Caco-2 (cell line): Measurements from ENCODE around the gene ALDOA. TPM values are rescaled to one million over a fixed set of nuclear protein-coding genes. Genes with fewer than 3 reads are reported as not detected.

ENCODE experiments used
- BruUV-seq: library from RNA; stranded (reverse); fragments of 400-500 nt; replicated peaks from 2 replicates; lab custom pipeline; 2021; lab: Mats Ljungman, UMichigan
- CTCF ChIA-PET: fragments of 300-600 bp; sonication (Branson Sonifier 250); formaldehyde crosslinking; loops from one replicate; lab custom pipeline; 2022; ENCODE audit warnings: antibody characterized with exemption; lab: Charles Lee
- POLR2A ChIA-PET: fragments of 300-600 bp; sonication (Branson Sonifier 250); formaldehyde crosslinking; loops from one replicate; lab custom pipeline; 2022; ENCODE audit warnings: antibody characterized with exemption; lab: Charles Lee
- DNase-seq, 2 experiments: peaks; one replicate each; pipeline versions ENCODE4 v3.0.0 to v3.0.0-alpha.2; 2020 to 2022
- H3K27me3 ChIP-seq: replicated peaks from 2 replicates; pipeline ENCODE4 v1.6.0; 2011; ENCODE audit warnings: low read length; ENCODE audit not compliant: control insufficient read depth, insufficient read depth
- H3K36me3 ChIP-seq: 2 replicates; pipeline ENCODE4 v1.5.1; 2011; ENCODE audit warnings: low read length; ENCODE audit not compliant: control insufficient read depth, insufficient read depth
- H3K4me1 ChIP-seq: fragments of 250-450 bp; sonication (Bioruptor Pico); 2 replicates; pipeline ENCODE4 v1.5.1; 2020; ENCODE audit warnings: mild to moderate bottlenecking
- H3K4me3 ChIP-seq: 2 replicates; pipeline ENCODE4 v1.5.1; 2011; ENCODE audit warnings: low read depth, mild to moderate bottlenecking, control low read depth, low read length
- H3K9me3 ChIP-seq: fragments of 250-450 bp; sonication (Bioruptor Pico); 2 replicates; pipeline ENCODE4 v1.5.1; 2020; ENCODE audit warnings: mild to moderate bottlenecking, moderate library complexity
- H3K27ac Mint-ChIP-seq: one replicate; pipeline ENCODE4 v1.8.0; 2022; ENCODE audit warnings: mixed read lengths; ENCODE audit not compliant: unreplicated experiment
- H3K27me3 Mint-ChIP-seq: one replicate; pipeline ENCODE4 v1.8.0; 2022; ENCODE audit warnings: mixed read lengths; ENCODE audit not compliant: insufficient read depth, unreplicated experiment
- H3K36me3 Mint-ChIP-seq: one replicate; pipeline ENCODE4 v1.8.0; 2022; ENCODE audit warnings: mild to moderate bottlenecking, mixed read lengths; ENCODE audit not compliant: insufficient read depth, unreplicated experiment
- H3K4me1 Mint-ChIP-seq: one replicate; pipeline ENCODE4 v1.8.0; 2022; ENCODE audit warnings: low read depth, mixed read lengths; ENCODE audit not compliant: unreplicated experiment
- H3K4me3 Mint-ChIP-seq: one replicate; pipeline ENCODE4 v1.8.0; 2022; ENCODE audit warnings: mild to moderate bottlenecking, moderate library complexity, mixed read lengths; ENCODE audit not compliant: unreplicated experiment
- H3K9me3 Mint-ChIP-seq: one replicate; pipeline ENCODE4 v1.8.0; 2022; ENCODE audit warnings: mixed read lengths; ENCODE audit not compliant: unreplicated experiment
- intact Hi-C: fragments of 100-400 bp; cut with micrococcal nuclease; formaldehyde crosslinking; loops from one replicate; pipeline ENCODE4 v1.10.0; 2022; ENCODE audit not compliant: unreplicated experiment
- total RNA-seq: library from RNA; stranded (reverse); gene quantifications from 2 replicates; pipeline ENCODE4 v1.2.3, GENCODE V29; 2022
- TF ChIP-seq, protein P1 (sequence below), 2 experiments: fragments of 200-600 bp in 1 of 2; IDR thresholded peaks; 1 replicate in 1 of 2; 2 replicates in 1 of 2; pipeline versions ENCODE4 v1.5.1 to v1.8.0; 2011 to 2022; ENCODE audit warnings: antibody characterized with exemption in 1 of 2, control low read depth in 1 of 2, inconsistent platforms in 1 of 2, low read depth in 1 of 2, low read length in 1 of 2, mild to moderate bottlenecking in 1 of 2, moderate library complexity in 1 of 2; ENCODE audit not compliant: insufficient read depth in 1 of 2, severe bottlenecking in 1 of 2, unreplicated experiment in 1 of 2

Gene ALDOA
- total RNA-seq, 1 experiment from 2014 or later: 675 TPM

DNA sequence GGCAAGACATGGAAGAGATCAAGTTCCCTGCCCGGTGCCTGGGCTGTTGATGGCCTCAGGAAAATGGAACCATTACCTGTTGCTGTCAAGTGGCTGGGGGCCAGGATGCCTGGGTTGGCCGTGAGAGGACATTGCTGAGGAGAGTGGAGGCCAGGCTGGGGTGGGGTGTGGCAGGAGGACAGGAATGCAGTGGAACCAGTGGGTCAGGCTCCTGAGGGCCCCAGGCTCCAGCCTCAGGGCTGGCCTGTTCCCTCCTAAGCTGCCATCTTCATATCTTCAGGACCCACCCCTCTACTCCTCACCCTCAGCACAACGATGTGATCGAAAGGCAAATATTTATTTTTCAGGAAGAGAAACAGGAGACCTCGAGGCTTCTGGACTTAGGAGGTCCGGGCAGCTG lies 38.9 kb downstream of the ALDOA start:
- Histone ChIP-seq H3K36me3 (no peaks in the 10 kb centered on the region; the same call in 1 of the 2 replicates), H3K4me3 (no peak overlapping the region), H3K27me3 (no peaks in the 10 kb centered on the region), H3K9me3 (no peaks in the 10 kb centered on the region), H3K4me1 (peaks cover 22% of the 10 kb centered on the region)
- H3K27ac Mint-ChIP-seq: peak overlapping the region; percentile 97
- CTCF ChIA-PET: interaction anchor here (1.0 to 2.2 kb wide), 2 partner anchors 8 to 12 kb away, joined by 3 to 13 read pairs; partner anchors contain the start of gene TBX6
- TF ChIP-seq, protein P1, sequence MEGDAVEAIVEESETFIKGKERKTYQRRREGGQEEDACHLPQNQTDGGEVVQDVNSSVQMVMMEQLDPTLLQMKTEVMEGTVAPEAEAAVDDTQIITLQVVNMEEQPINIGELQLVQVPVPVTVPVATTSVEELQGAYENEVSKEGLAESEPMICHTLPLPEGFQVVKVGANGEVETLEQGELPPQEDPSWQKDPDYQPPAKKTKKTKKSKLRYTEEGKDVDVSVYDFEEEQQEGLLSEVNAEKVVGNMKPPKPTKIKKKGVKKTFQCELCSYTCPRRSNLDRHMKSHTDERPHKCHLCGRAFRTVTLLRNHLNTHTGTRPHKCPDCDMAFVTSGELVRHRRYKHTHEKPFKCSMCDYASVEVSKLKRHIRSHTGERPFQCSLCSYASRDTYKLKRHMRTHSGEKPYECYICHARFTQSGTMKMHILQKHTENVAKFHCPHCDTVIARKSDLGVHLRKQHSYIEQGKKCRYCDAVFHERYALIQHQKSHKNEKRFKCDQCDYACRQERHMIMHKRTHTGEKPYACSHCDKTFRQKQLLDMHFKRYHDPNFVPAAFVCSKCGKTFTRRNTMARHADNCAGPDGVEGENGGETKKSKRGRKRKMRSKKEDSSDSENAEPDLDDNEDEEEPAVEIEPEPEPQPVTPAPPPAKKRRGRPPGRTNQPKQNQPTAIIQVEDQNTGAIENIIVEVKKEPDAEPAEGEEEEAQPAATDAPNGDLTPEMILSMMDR (IDR thresholded peaks at IDR 0.05; ENCODE audit: insufficient read depth in 1 of 2, low read depth in 1 of 2, low read length in 1 of 2, severe bottlenecking in 1 of 2, unreplicated experiment in 1 of 2): no peak
- no peaks in the 10 kb centered on the region for H3K27me3 Mint-ChIP-seq
- DNase-seq: peak; percentile 88 to 89
- H3K9me3 Mint-ChIP-seq: peaks cover 14% of the 10 kb centered on the region
- intact Hi-C loops: no loop called here
- peaks cover 13% of the 10 kb centered on the region for H3K36me3 Mint-ChIP-seq
- BruUV-seq: no TSS peak
- POLR2A ChIA-PET: no interaction called here
- peaks cover 13% of the 10 kb centered on the region for H3K4me1 Mint-ChIP-seq
- peak overlapping the region; percentile 66 for H3K4me3 Mint-ChIP-seq

DNA sequence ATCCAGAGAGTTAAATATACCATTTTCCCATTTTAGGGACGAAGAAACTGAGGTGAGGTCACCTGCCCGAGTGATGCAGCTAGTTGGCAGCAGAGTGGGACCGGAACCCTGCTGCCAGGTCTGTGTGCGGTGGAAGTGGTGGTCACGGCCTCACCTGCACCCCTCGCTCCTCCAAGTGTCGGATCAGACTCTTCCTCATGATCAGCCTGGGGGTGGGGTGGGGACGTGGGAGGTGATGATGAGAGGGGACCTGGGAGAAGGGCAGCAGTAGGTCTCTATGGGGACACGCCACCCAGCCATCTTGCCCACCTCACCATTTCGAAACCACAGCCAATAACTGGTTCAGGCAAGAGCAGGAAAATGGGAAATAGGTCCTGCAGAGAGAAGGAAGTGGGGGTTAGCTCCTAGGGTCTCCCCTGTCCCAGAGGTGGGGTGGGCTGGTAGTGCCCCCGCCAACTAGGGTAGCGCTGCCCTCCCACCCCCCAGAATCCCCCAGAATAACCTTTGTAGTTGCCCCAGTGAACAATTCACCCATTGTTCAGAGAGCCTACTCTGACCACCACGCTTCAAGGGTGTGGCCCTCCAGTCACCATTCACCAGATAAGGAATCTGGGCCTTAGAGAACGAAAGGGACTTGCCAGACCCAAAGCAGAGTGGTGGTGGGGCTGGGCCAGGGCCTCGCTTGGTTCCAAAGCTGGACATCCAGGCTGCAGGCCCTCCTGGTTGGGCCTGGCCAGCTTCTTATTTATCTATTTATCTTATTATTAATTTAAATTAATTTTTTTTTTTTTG lies 42.7 kb downstream of the ALDOA start:
- peaks cover 36% of the 10 kb centered on the region for H3K4me1 ChIP-seq
- no peak for DNase-seq
- ChIA-PET CTCF (no interaction called here), POLR2A (no interaction called here)
- no peak overlapping the region for H3K4me3 ChIP-seq
- H3K27me3 ChIP-seq: no peaks in the 10 kb centered on the region
- H3K4me3 Mint-ChIP-seq: no peak overlapping the region
- BruUV-seq: no TSS peak
- intact Hi-C loops: no loop called here
- no peaks in the 10 kb centered on the region for H3K9me3 ChIP-seq
- H3K36me3 ChIP-seq: peaks cover 1% of the 10 kb centered on the region; the same call in 1 of the 2 replicates
- peaks cover 14% of the 10 kb centered on the region for H3K9me3 Mint-ChIP-seq
- H3K4me1 Mint-ChIP-seq: peaks cover 22% of the 10 kb centered on the region
- peaks cover 25% of the 10 kb centered on the region for H3K36me3 Mint-ChIP-seq
- H3K27me3 Mint-ChIP-seq: no peaks in the 10 kb centered on the region
- TF ChIP-seq, protein P1 (IDR thresholded peaks at IDR 0.05; ENCODE audit: insufficient read depth in 1 of 2, low read depth in 1 of 2, low read length in 1 of 2, severe bottlenecking in 1 of 2, unreplicated experiment in 1 of 2): no peak
- H3K27ac Mint-ChIP-seq: no peak overlapping the region

DNA sequence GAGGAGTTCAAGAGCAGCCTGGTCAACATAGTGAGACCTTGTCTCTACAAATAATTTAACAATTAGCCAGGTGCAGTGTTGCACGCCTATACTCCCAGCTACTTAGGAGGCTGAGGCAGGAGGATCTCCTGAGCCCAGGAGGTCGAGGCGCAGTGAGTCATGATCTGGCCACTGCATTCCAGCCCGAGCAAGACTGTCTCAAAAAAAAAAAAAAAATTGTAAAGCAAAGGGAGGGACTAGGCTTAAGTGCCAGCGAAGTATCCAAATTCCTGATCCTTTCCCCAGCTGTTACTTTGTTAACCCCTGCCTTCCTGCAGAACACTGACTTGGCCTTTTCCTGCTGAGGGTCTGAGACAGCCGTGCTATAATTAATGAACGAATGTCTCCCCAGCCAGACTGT lies 45.1 kb downstream of the ALDOA start:
- H3K36me3 ChIP-seq: peaks cover 1% of the 10 kb centered on the region; the same call in 1 of the 2 replicates
- Mint-ChIP-seq H3K4me3 (no peak overlapping the region), H3K27ac (peak overlapping the region; percentile 61), H3K4me1 (peaks cover 9% of the 10 kb centered on the region), H3K36me3 (peaks cover 12% of the 10 kb centered on the region), H3K27me3 (no peaks in the 10 kb centered on the region), H3K9me3 (no peaks in the 10 kb centered on the region)
- H3K27me3 ChIP-seq: no peaks in the 10 kb centered on the region
- BruUV-seq: no TSS peak
- no peaks in the 10 kb centered on the region for H3K9me3 ChIP-seq
- no peak overlapping the region for H3K4me3 ChIP-seq
- no peak for DNase-seq
- CTCF ChIA-PET: interaction anchor here (1.2 kb wide), 1 partner anchor 21 kb away, joined by 3 read pairs; no protein-coding TSS in a partner anchor
- POLR2A ChIA-PET: no interaction called here
- intact Hi-C loops: no loop called here
- H3K4me1 ChIP-seq: peaks cover 18% of the 10 kb centered on the region; the same call in 1 of the 2 replicates
- TF ChIP-seq, protein P1 (IDR thresholded peaks at IDR 0.05; ENCODE audit: insufficient read depth in 1 of 2, low read depth in 1 of 2, low read length in 1 of 2, severe bottlenecking in 1 of 2, unreplicated experiment in 1 of 2): no peak
